HepG2 (cell line): ENCODE results near the gene CIBAR2. TPM values are rescaled to one million over a fixed set of nuclear protein-coding genes. Genes with fewer than 3 reads are reported as not detected.

Source experiments
- EZH2 ChIP-seq: conservative IDR thresholded peaks from 2 replicates; pipeline ENCODE4 v1.6.1; 2012; ENCODE audit warnings: mild to moderate bottlenecking, low read depth, low read length, moderate library complexity
- KLF13 ChIP-seq: sonication (generic); formaldehyde crosslinking; IDR thresholded peaks from 2 replicates; pipeline ENCODE4 v1.4.0; 2020; ENCODE audit warnings: mild to moderate bottlenecking, missing genetic modification reagents
- KMT2B ChIP-seq: IDR thresholded peaks from 2 replicates; pipeline ENCODE4 v1.6.1; 2016; ENCODE audit warnings: missing genetic modification reagents, missing compliant biosample characterization
- NCOA2 ChIP-seq: sonication (generic); formaldehyde crosslinking; IDR thresholded peaks from 2 replicates; pipeline ENCODE4 v1.8.0; 2022; ENCODE audit warnings: inconsistent platforms
- POLR2AphosphoS2 ChIP-seq: IDR thresholded peaks from 2 replicates; pipeline ENCODE4 v1.6.1; 2011; ENCODE audit warnings: low read depth, low read length, improper control_type of control experiment
- PPARG ChIP-seq: conservative IDR thresholded peaks from 2 replicates; pipeline ENCODE4 v1.6.1; 2016; ENCODE audit warnings: missing biosample characterization, missing genetic modification reagents
- YY1 ChIP-seq: IDR thresholded peaks from 2 replicates; pipeline ENCODE4 v1.6.1; 2011; ENCODE audit warnings: low read length, low read depth, moderate library complexity, mild to moderate bottlenecking; ENCODE audit not compliant: insufficient read depth, insufficient replicate concordance
- ZIK1 ChIP-seq: sonication (generic); formaldehyde crosslinking; IDR thresholded peaks from 2 replicates; pipeline ENCODE4 v1.5.0; 2020; ENCODE audit warnings: mild to moderate bottlenecking, low read depth, missing genetic modification reagents, borderline replicate concordance
- ZNF225 ChIP-seq: sonication (generic); formaldehyde crosslinking; IDR thresholded peaks from 2 replicates; pipeline ENCODE4 v1.4.0; 2020; ENCODE audit warnings: mild to moderate bottlenecking, missing genetic modification reagents
- ZNF235 ChIP-seq: sonication (generic); formaldehyde crosslinking; IDR thresholded peaks from 2 replicates; pipeline ENCODE4 v1.8.1; 2023; ENCODE audit warnings: mild to moderate bottlenecking, missing genetic modification reagents, borderline replicate concordance
- ZNF678 ChIP-seq: sonication (generic); formaldehyde crosslinking; IDR thresholded peaks from 2 replicates; pipeline ENCODE4 v1.4.0; 2020; ENCODE audit warnings: mild to moderate bottlenecking, missing genetic modification reagents
- ZNF768 ChIP-seq: sonication (generic); formaldehyde crosslinking; IDR thresholded peaks from 2 replicates; pipeline ENCODE4 v1.4.0; 2020; ENCODE audit warnings: missing genetic modification reagents
- ZNF879 ChIP-seq: sonication (generic); formaldehyde crosslinking; IDR thresholded peaks from 2 replicates; pipeline ENCODE4 v1.8.1; 2023; ENCODE audit warnings: missing genetic modification reagents
- polyA plus RNA-seq, 8 experiments: library from polyadenylated mRNA; depleted of rRNA in 3 of 8; stranded (reverse) in 7 of 8; unstranded in 1 of 8; fragments of >200 nt; fragmentation: Illumina TruSeq in 4 of 8; extraction: Trizol in 4 of 8; gene quantifications; 2 replicates each; pipeline versions ENCODE4 v1.2.1 to v1.2.3, GENCODE V29; 2011 to 2016; ENCODE audit warnings: low read depth in 4 of 8, missing spikeins in 1 of 8, mixed read lengths in 1 of 8; ENCODE audit not compliant: insufficient read depth in 1 of 8
- total RNA-seq, 5 experiments: library from RNA; depleted of rRNA; stranded (reverse); fragments of >200 nt; fragmentation: Illumina TruSeq; extraction: Trizol; gene quantifications; 2 replicates each; pipeline ENCODE4 v1.2.3, GENCODE V29; 2016; ENCODE audit warnings: low read depth in 1 of 5
- TF ChIP-seq, protein P1 (sequence below): IDR thresholded peaks from 2 replicates; pipeline ENCODE4 v1.6.1; 2016; ENCODE audit warnings: low read depth, missing genetic modification reagents, missing compliant biosample characterization
- TF ChIP-seq, protein P2 (sequence below): sonication (generic); formaldehyde crosslinking; IDR thresholded peaks from 2 replicates; pipeline ENCODE4; 2020; ENCODE audit warnings: missing genetic modification reagents, mild to moderate bottlenecking, borderline replicate concordance
- TF ChIP-seq, protein P3 (sequence below): sonication (generic); formaldehyde crosslinking; IDR thresholded peaks from 2 replicates; pipeline ENCODE4 v1.4.0; 2020; ENCODE audit warnings: mild to moderate bottlenecking, missing genetic modification reagents
- TF ChIP-seq, protein P4 (sequence below): sonication (generic); formaldehyde crosslinking; IDR thresholded peaks from 2 replicates; pipeline ENCODE4 v1.9.0; 2021; ENCODE audit warnings: missing genetic modification reagents, mild to moderate bottlenecking, borderline replicate concordance

The CIBAR2 gene
- total and polyA plus RNA-seq, 2 of the 13 experiments (the other 11 are each of a cell fraction or from before 2014, with no cell fraction given), result not detected

DNA sequence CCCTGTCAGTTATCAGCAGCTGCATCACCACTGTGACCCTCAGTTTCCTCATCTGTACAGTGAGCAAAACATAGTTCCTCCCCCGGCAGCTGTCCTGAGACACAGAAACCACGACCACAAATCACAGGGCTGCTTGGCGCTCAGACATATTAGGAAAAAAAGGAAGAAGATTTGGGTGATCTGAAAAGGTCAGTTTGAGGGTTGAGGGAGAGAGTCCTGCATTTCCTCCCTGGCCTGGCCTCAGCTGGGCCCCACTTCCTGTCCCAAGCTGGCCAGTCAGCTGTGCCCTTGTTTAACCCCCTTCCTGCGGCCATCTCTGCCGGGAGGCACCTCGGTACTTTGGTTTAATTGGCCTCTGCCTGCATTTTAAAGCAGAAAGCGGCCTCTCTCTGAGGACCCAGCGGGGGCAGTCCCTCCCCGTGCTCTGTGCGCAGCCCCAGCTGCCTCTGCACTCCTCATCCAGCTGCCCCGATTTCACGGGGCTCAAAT, 24.0 kb upstream of the CIBAR2 start (continued):
- peak; percentile 52 for TF ChIP-seq YY1
- TF ChIP-seq NCOA2, result no peak
- TF ChIP-seq ZNF879, result 0 out of 2 replicates have a peak, but pooled peaks have one; percentile 67
- peak; percentile 83; the same call in 1 of the 2 replicates for TF ChIP-seq ZNF235 (CRISPR knock-in tag)
- TF ChIP-seq, protein P1, sequence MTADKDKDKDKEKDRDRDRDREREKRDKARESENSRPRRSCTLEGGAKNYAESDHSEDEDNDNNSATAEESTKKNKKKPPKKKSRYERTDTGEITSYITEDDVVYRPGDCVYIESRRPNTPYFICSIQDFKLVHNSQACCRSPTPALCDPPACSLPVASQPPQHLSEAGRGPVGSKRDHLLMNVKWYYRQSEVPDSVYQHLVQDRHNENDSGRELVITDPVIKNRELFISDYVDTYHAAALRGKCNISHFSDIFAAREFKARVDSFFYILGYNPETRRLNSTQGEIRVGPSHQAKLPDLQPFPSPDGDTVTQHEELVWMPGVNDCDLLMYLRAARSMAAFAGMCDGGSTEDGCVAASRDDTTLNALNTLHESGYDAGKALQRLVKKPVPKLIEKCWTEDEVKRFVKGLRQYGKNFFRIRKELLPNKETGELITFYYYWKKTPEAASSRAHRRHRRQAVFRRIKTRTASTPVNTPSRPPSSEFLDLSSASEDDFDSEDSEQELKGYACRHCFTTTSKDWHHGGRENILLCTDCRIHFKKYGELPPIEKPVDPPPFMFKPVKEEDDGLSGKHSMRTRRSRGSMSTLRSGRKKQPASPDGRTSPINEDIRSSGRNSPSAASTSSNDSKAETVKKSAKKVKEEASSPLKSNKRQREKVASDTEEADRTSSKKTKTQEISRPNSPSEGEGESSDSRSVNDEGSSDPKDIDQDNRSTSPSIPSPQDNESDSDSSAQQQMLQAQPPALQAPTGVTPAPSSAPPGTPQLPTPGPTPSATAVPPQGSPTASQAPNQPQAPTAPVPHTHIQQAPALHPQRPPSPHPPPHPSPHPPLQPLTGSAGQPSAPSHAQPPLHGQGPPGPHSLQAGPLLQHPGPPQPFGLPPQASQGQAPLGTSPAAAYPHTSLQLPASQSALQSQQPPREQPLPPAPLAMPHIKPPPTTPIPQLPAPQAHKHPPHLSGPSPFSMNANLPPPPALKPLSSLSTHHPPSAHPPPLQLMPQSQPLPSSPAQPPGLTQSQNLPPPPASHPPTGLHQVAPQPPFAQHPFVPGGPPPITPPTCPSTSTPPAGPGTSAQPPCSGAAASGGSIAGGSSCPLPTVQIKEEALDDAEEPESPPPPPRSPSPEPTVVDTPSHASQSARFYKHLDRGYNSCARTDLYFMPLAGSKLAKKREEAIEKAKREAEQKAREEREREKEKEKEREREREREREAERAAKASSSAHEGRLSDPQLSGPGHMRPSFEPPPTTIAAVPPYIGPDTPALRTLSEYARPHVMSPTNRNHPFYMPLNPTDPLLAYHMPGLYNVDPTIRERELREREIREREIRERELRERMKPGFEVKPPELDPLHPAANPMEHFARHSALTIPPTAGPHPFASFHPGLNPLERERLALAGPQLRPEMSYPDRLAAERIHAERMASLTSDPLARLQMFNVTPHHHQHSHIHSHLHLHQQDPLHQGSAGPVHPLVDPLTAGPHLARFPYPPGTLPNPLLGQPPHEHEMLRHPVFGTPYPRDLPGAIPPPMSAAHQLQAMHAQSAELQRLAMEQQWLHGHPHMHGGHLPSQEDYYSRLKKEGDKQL (CRISPR knock-in tag), result no peak
- TF ChIP-seq PPARG (CRISPR knock-in tag), result no peak
- peak; percentile 83 for TF ChIP-seq ZNF768
- TF ChIP-seq, protein P2, sequence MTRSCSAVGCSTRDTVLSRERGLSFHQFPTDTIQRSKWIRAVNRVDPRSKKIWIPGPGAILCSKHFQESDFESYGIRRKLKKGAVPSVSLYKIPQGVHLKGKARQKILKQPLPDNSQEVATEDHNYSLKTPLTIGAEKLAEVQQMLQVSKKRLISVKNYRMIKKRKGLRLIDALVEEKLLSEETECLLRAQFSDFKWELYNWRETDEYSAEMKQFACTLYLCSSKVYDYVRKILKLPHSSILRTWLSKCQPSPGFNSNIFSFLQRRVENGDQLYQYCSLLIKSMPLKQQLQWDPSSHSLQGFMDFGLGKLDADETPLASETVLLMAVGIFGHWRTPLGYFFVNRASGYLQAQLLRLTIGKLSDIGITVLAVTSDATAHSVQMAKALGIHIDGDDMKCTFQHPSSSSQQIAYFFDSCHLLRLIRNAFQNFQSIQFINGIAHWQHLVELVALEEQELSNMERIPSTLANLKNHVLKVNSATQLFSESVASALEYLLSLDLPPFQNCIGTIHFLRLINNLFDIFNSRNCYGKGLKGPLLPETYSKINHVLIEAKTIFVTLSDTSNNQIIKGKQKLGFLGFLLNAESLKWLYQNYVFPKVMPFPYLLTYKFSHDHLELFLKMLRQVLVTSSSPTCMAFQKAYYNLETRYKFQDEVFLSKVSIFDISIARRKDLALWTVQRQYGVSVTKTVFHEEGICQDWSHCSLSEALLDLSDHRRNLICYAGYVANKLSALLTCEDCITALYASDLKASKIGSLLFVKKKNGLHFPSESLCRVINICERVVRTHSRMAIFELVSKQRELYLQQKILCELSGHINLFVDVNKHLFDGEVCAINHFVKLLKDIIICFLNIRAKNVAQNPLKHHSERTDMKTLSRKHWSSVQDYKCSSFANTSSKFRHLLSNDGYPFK (CRISPR knock-in tag), result peak; percentile 87
- TF ChIP-seq KMT2B (CRISPR knock-in tag), result no peak
- 0 out of 2 replicates have a peak, but pooled peaks have one; percentile 39 for TF ChIP-seq ZNF225
- no peak for TF ChIP-seq ZIK1 (CRISPR knock-in tag)
- TF ChIP-seq, protein P3, sequence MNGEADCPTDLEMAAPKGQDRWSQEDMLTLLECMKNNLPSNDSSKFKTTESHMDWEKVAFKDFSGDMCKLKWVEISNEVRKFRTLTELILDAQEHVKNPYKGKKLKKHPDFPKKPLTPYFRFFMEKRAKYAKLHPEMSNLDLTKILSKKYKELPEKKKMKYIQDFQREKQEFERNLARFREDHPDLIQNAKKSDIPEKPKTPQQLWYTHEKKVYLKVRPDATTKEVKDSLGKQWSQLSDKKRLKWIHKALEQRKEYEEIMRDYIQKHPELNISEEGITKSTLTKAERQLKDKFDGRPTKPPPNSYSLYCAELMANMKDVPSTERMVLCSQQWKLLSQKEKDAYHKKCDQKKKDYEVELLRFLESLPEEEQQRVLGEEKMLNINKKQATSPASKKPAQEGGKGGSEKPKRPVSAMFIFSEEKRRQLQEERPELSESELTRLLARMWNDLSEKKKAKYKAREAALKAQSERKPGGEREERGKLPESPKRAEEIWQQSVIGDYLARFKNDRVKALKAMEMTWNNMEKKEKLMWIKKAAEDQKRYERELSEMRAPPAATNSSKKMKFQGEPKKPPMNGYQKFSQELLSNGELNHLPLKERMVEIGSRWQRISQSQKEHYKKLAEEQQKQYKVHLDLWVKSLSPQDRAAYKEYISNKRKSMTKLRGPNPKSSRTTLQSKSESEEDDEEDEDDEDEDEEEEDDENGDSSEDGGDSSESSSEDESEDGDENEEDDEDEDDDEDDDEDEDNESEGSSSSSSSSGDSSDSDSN (CRISPR knock-in tag), result 0 out of 2 replicates have a peak, but pooled peaks have one; percentile 14
- TF ChIP-seq KLF13 (CRISPR knock-in tag), result peak; percentile 74; the same call in 1 of the 2 replicates
- TF ChIP-seq EZH2, result no peak
- TF ChIP-seq POLR2AphosphoS2, result no peak
- TF ChIP-seq ZNF678 (CRISPR knock-in tag), result 0 out of 2 replicates have a peak, but pooled peaks have one; percentile 6
- TF ChIP-seq, protein P4, sequence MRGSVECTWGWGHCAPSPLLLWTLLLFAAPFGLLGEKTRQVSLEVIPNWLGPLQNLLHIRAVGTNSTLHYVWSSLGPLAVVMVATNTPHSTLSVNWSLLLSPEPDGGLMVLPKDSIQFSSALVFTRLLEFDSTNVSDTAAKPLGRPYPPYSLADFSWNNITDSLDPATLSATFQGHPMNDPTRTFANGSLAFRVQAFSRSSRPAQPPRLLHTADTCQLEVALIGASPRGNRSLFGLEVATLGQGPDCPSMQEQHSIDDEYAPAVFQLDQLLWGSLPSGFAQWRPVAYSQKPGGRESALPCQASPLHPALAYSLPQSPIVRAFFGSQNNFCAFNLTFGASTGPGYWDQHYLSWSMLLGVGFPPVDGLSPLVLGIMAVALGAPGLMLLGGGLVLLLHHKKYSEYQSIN (CRISPR knock-in tag), result 0 out of 2 replicates have a peak, but pooled peaks have one; percentile 82
